ENCODE data around the gene CLEC18B. TPM values are rescaled to one million over a fixed set of nuclear protein-coding genes. Genes with fewer than 3 reads are reported as not detected.
"Not testable (repeated sequence)": the region's sequence is repeated elsewhere in the genome, so short reads cannot be mapped to it uniquely, and the experiment has no call there.

CLEC18B gene
- total RNA-seq, 8 experiments from 2014 or later, result 0.90 to 7.8 (median 3.4) TPM; not detected in 1

DNA sequence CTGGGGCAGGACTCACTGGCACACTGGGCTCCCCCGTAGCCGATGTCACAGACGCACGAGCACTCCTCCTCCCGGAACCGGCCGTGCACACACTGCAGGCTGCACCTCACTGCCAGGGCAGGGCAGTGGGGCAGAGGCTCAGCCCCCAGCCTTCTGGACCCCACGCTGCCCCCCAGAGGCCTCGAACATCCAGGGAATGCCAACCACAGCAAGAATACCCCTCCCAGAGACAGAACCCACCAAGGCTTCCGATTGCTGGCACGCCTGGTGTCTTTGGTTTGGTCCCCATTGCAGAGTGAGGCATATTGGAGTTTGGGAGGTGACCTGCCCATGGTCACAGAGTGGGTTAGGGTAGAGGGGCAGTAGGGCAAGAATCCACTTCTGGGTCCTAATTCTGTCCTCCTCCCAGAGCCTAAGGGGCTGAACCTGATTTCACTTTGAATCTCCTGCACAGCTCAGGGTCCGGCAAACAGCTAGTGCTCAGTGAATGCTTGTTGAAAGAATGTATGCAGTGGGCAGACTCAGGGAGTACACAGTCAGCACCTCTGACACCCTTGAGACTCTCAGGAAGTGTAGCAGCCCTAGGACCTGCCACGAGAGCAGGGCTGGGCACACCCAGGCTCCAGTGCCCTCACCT, 9.0 kb downstream of the CLEC18B start:
- H3K27ac ChIP-seq; H3K4me1 ChIP-seq (replicated peaks in 1 of 2); H3K4me3 ChIP-seq; in situ Hi-C loops (cut with MboI; ENCODE audit: low pct_unique_long_range_greater_than_20kb in 2 of 9, low sequenced_read_pairs in 9 of 9, unreplicated experiment in 9 of 9): not testable (repeated sequence)
- peak in 2 of 8 experiments; percentile 6 to 8 for ATAC-seq (replicated peaks in 6 of 8)
- WGBS, 10 experiments, result no CpG with 5 or more reads among the region's 13 CpGs

DNA sequence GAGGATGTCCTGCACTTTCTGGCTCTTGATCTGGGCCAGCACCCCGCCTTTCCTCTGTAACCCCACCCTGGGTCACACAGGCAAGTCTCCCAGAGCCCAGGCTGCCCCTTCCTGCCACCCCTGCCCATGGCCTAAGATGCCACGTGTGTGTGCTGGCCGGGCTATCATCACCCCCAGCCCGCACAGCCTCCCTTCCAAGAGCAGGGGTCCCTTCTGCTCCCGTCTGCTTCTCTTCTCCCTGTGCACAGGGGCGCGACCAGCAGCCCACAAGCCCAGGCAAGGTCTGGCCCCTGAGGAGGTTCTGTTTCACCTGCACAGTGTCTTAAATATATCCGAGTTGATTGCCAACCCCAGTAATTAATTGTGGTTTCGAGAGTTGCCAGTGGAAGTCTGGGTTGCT, 10.3 kb downstream of the CLEC18B start:
- H3K4me3 ChIP-seq; ATAC-seq (replicated peaks in 6 of 8); H3K27ac ChIP-seq; in situ Hi-C loops (cut with MboI; ENCODE audit: low pct_unique_long_range_greater_than_20kb in 2 of 9, low sequenced_read_pairs in 9 of 9, unreplicated experiment in 9 of 9); H3K4me1 ChIP-seq (replicated peaks in 1 of 2): not testable (repeated sequence)
- WGBS, 10 experiments, result no CpG with 5 or more reads among the region's 9 CpGs

DNA sequence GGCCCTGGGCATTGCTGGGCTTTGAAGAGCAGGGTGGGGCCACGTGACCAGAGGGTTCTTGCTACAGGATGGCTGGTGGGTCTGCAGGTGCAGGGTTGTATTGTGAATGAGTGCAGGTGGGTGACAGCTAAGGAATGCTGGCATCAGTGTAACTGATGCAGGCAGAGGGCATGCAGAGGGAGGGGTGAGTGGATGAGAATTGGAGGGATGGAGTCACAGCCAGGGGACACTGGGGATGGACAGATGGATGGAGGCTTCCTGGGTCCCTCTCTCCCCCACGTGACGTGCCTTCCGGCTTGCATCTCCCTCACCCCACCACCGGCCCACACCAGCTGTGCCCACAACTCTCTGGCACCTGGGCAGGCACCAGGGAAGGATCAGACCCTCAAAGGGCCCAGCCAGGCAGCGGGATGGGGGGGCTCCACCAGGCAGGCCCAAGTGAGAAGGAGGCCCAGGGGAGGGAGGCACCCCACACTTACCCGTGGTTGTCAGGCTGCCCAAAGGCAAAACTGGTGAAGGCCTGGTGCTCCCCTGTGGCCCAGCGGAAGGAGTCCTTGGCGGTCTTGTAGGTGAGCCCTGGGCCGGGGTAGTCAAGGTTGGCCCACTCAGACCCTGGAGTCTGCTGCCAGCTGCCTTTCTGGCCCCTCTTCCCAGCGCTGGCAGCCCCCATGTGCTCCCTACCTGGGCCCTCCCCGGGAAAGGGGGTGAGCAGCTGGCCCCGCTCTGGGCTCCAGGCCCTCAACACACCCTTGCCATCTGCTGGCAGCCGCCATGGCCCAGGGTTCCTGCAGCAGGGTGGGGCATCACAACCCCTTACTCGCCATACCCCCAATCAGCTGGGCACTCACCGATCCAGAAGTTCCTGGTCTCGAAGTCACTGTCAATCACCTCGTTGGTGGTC, 11.0 kb downstream of the CLEC18B start:
- WGBS, 10 experiments, result 0 to 74% methylated on average over 1 to 4 of the region's 18 CpGs; no CpG with 5 or more reads in 8 of the 10 experiments
- not testable (repeated sequence) for ATAC-seq (replicated peaks in 6 of 8); H3K4me1 ChIP-seq (replicated peaks in 1 of 2)

DNA sequence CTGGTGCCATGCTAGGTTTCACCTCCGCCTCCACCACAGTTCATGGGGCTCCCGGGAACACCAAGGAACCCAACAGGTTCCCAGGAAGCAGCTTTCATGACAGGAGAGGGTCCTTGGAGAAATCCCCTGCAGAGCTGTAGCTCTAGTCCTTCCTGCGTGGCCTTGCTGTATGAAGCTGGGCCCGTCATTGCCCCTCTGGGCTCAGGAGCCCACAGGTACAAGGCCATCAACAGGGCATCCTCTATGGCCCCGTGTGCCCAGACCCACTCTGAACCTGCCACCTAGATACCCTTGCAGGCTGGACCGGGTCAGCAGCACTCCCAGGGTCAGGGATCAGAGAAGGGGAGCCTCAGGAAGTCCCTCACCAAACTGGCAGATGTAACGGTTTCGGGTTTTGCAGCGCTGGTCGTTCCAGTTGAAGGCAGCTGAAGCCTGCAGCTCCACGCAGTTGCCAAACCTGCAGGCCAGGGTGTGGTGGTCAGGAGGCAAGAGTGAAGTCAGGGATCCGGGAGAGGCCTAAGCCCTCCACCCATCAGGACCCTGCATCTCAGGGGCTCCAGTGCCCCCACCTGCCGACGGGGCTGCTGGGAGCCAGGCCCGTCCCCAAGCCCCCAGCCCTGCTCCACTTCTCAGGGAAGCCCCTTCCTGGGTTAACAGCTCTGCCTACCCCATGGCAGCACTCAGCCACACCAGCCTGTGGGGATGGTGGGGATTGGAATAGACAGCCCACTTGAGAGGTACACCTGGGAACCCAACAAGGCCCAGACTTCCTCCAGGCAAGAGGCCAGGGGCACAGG, 11.9 kb downstream of the CLEC18B start:
- ATAC-seq (replicated peaks in 6 of 8); H3K4me3 ChIP-seq; in situ Hi-C loops (cut with MboI; ENCODE audit: low pct_unique_long_range_greater_than_20kb in 2 of 9, low sequenced_read_pairs in 9 of 9, unreplicated experiment in 9 of 9); H3K27ac ChIP-seq; H3K4me1 ChIP-seq (replicated peaks in 1 of 2): not testable (repeated sequence)
- WGBS, 10 experiments, result no CpG with 5 or more reads among the region's 15 CpGs

More for the DNA sequence above, 11.0 kb downstream of the CLEC18B start:
- H3K27ac ChIP-seq; H3K4me3 ChIP-seq; in situ Hi-C loops (cut with MboI; ENCODE audit: low pct_unique_long_range_greater_than_20kb in 2 of 9, low sequenced_read_pairs in 9 of 9, unreplicated experiment in 9 of 9): not testable (repeated sequence)

DNA sequence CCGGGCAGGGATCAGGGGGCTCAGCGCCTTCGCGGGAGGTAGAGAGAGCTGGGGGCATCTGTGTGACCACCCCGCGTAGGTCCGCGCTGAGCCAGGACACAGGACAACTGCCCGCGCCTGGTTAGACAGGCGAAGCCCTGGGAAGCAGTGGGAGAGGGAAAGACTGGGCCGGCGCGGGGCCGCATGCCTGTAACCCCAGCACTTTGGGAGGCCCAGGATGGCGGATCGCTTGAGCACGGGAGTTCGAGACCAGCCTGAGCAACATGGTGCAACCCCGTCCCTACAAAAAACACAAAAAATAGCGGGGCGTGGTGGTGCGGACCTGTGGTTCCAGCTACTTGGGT, 13.9 kb downstream of the CLEC18B start:
- in situ Hi-C loops (cut with MboI; ENCODE audit: low pct_unique_long_range_greater_than_20kb in 2 of 9, low sequenced_read_pairs in 9 of 9, unreplicated experiment in 9 of 9); H3K4me3 ChIP-seq; H3K4me1 ChIP-seq (replicated peaks in 1 of 2); H3K27ac ChIP-seq: not testable (repeated sequence)
- no CpG with 5 or more reads among the region's 23 CpGs for WGBS, 10 experiments
- peak in 4 of 8 experiments; percentile 20 to 59 (median 39) for ATAC-seq (replicated peaks in 6 of 8)

DNA sequence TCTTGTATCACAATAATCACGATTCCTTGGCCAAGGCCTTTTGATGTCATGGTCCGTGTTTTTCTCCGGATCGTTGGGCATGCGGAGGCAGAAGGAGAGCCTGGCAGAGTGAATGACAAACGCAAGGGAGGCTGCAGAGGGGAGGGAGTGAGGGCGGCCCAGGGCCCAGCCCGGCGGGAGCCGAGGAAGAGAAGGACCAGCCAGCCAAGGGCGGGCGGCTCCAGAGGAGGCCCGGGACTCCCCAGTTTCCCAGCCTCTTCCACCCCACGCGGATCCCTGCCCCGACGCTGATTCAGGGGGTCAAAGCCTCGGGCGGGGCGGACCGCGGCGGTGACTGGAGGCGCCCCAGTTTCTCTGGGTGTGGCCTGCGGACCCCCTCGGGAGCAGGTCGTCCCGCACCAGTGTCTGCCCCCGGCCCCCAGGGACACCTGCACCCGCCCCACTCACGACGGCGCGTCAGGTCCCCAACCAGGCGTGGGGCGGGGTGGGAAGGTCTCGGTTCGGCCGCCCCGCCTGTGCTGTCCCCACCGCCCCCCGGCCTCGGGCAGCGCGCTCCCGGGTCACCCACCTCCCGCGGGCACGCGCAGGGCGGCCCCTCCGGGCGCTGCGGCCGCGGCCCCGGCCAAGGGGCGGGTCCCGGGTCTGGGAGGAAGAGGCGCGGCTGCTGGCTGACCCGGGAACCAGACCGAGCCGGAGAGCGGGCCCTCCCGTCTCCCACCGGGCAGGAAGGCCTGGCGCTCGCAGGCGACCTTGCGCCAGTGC, 14.5 kb downstream of the CLEC18B start:
- H3K27ac ChIP-seq; H3K4me3 ChIP-seq; in situ Hi-C loops (cut with MboI; ENCODE audit: low pct_unique_long_range_greater_than_20kb in 2 of 9, low sequenced_read_pairs in 9 of 9, unreplicated experiment in 9 of 9); H3K4me1 ChIP-seq (replicated peaks in 1 of 2): not testable (repeated sequence)
- no CpG with 5 or more reads among the region's 71 CpGs for WGBS, 10 experiments
- peak; percentile 75 to 94 (median 84) for ATAC-seq (replicated peaks in 6 of 8)

DNA sequence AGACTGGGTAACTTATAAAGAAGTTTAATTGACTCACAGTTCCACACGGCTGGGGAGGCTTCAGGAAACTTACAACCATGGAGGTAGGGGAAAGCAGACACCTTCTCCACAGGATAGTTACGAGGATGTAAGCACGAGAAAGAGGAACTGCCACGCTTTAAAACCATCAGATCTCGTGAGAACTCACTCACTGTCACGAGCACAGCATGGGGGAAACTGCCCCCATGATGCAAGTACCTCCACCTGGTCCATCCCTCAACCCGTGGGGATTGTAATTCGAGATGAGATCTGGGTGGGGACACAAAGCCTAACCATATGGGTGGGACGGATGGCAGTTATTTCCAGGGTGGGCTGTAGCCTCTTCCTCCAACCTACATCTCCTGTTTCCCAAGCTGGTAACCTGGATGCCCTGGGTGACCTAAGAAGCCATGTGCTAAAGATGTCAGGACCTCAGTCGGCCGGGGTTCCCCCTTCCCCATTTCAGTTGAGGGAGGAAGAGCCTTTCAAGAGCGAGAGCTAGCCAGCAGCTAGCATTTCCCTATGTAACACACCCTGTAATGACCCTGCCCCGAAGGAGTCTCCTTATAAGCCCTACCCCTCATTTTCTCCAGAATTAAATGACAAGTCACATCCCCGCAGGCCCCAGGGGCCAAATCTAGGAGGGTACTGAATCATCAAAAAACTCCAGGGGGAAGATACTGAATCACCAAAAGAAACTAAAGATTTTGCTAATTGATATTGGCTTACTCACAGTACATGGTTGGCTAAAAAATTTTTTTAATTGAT, 16.9 kb downstream of the CLEC18B start:
- H3K4me3 ChIP-seq; ATAC-seq (replicated peaks in 6 of 8); H3K4me1 ChIP-seq (replicated peaks in 1 of 2); in situ Hi-C loops (cut with MboI; ENCODE audit: low pct_unique_long_range_greater_than_20kb in 2 of 9, low sequenced_read_pairs in 9 of 9, unreplicated experiment in 9 of 9); H3K27ac ChIP-seq: not testable (repeated sequence)
- WGBS, 10 experiments, result no CpG with 5 or more reads among the region's 14 CpGs

DNA sequence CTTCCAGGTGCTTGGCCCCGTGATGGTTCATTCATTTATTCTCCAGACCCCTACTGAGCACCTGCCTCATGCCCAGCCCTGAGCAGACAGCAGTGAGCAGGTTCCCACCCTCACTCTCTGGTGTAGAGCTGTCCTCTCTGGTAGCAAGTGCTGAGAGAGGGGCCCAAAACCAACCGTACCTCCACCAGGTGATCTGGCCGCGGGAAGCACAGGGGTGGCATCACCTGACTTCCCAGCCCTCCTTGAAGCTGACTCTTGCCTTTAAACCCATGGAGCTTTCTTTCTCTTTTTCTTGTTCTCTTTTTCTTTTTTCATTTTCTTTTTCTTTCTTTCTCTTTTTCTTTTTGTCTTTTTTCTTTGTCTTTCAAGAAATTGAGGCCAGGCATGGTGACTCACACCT, 21.0 kb downstream of the CLEC18B start:
- H3K27ac ChIP-seq; H3K4me1 ChIP-seq (replicated peaks in 1 of 2); in situ Hi-C loops (cut with MboI; ENCODE audit: low pct_unique_long_range_greater_than_20kb in 2 of 9, low sequenced_read_pairs in 9 of 9, unreplicated experiment in 9 of 9); H3K4me3 ChIP-seq; ATAC-seq (replicated peaks in 6 of 8): not testable (repeated sequence)
- 80 to 100% (median 93%) methylated on average over 1 to 3 of the region's 4 CpGs; no CpG with 5 or more reads in 2 of the 10 experiments for WGBS, 10 experiments

DNA sequence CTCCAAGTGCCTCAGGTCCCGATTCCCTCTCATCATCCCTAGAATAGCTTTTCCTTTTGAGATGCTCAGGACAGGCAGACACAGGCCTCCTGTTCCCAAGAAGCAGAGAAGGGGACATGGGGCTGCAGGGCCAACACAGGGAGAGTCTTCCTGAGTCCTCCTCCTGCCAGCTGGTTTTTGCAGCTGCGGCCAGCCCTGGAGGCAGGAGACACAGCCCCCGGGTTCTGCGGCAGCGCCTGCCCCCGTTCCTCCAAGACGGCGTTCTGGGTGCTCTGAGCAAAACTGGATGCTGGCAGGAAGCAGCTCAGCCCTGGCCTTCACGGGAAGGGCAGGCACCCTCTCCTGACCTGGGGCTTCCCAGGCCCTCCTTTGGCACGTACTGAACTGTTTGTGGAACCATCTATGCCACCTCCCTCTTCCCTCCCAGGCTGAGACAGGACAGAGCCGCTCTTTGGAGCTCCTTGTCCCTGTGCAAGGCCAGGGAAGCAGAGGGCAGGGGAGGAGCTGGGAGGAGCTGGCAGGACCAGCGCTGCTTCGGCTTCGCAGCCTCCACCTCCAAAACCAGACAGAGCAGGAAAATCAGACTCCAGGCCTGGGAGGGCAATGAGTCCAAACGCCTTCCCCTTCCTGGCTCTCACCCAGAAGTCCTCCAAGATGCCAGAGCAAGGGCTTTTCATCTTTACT, 22.9 kb downstream of the CLEC18B start:
- H3K27ac ChIP-seq; H3K4me1 ChIP-seq (replicated peaks in 1 of 2); in situ Hi-C loops (cut with MboI; ENCODE audit: low pct_unique_long_range_greater_than_20kb in 2 of 9, low sequenced_read_pairs in 9 of 9, unreplicated experiment in 9 of 9); H3K4me3 ChIP-seq: not testable (repeated sequence)
- peak; percentile 53 to 85 (median 78) for ATAC-seq (replicated peaks in 6 of 8)
- WGBS, 10 experiments, result 80 to 100% methylated on average over 1 to 5 of the region's 15 CpGs; no CpG with 5 or more reads in 8 of the 10 experiments

DNA sequence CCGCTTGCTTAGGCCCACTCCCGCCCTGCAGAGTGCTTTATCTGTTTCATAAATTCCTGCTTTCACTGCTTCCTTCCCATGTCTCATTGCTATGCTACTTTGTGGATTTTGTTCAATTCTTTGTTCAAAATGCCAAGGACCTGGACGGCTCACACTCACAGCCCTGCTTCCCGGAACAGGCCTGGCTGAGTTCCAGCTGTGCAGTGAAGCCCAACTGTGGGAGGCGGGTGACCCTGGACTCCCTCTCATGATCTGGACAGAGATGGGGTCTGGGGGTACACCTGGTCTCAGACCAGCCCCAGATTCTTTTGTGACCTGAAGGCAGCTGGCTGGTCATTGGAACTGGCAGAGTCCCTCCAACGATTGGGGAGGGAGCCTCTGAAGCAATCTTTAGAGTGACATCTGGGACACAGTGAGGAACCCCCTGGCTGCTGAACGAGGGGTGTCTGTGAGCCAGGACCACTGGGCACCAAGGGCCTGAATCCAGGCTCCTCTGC, 24.7 kb downstream of the CLEC18B start:
- H3K27ac ChIP-seq; in situ Hi-C loops (cut with MboI; ENCODE audit: low pct_unique_long_range_greater_than_20kb in 2 of 9, low sequenced_read_pairs in 9 of 9, unreplicated experiment in 9 of 9); H3K4me1 ChIP-seq (replicated peaks in 1 of 2); H3K4me3 ChIP-seq: not testable (repeated sequence)
- 22 to 88% (median 59%) methylated on average over 1 to 7 of the region's 7 CpGs; no CpG with 5 or more reads in 1 of the 10 experiments for WGBS, 10 experiments
- peak in 6 of 8 experiments; percentile 49 to 93 (median 70) for ATAC-seq (replicated peaks in 6 of 8)

DNA sequence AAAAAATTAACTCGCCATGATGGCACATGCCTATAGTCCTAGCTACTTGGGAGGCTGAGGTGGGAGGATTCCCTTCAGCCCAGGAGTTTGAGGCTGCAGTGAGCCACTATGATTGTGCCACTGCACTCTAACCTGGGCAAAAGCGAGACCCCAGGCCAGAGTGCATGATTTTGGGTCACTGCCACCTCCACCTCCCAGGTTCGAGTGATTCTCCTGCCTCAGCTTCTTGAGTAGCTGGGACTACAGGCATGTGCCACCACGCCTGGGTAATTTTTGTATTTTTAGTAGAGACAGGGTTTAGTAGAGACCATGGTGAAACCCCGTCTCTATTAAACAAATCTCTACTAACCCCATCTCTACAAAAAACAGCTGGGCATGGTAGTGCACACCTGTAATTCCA, 26.7 kb downstream of the CLEC18B start:
- ATAC-seq (replicated peaks in 6 of 8); in situ Hi-C loops (cut with MboI; ENCODE audit: low pct_unique_long_range_greater_than_20kb in 2 of 9, low sequenced_read_pairs in 9 of 9, unreplicated experiment in 9 of 9): not testable (repeated sequence)
- no CpG with 5 or more reads among the region's 5 CpGs for WGBS, 10 experiments

More for the DNA sequence above, 26.7 kb downstream of the CLEC18B start:
- not testable (repeated sequence) for H3K27ac ChIP-seq; H3K4me3 ChIP-seq; H3K4me1 ChIP-seq (replicated peaks in 1 of 2)

All from motor neuron (in vitro differentiated cells).